ENCODE data around the gene PPP1R14C. TPM values are rescaled to one million over a fixed set of nuclear protein-coding genes. Genes with fewer than 3 reads are reported as not detected.

PPP1R14C gene
- total and polyA plus RNA-seq, 2 of the 13 experiments (the other 11 are each of a cell fraction or from before 2014, with no cell fraction given), result not detected

DNA sequence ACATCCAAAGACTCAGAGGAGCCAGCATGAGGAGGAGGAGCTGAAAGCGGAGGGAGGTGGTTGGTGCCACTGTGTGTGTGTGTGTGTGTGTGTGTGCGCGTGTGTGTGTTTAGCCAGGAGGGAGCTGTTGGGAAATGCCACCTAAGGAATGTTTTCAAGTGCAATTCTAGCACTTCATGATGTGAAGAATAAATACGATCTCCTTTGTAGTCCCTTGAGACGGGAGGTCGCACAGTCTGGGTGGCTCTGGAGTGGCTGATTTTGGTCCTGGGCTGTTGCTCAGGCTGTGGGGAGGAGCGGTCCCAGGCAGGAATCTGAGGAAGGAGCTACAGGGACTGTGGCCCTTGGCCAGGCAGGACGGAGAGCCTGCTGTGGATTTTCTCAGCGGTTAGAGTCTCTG, 93.7 kb downstream of the PPP1R14C start (continued):
- no peak for TF ChIP-seq KDM2A (CRISPR knock-in tag; IDR thresholded peaks at IDR 0.05; ENCODE audit: borderline replicate concordance, low read depth)
- no peak for TF ChIP-seq KMT2B (CRISPR knock-in tag; IDR thresholded peaks at IDR 0.05)
- TF ChIP-seq ZNF784 (CRISPR knock-in tag; IDR thresholded peaks at IDR 0.05; ENCODE audit: borderline replicate concordance), result no peak
- no peak for TF ChIP-seq SP5 (CRISPR knock-in tag; IDR thresholded peaks at IDR 0.05; ENCODE audit: borderline replicate concordance, low read depth)
- TF ChIP-seq SP4 (CRISPR knock-in tag; IDR thresholded peaks at IDR 0.05), result no peak
- no peak for TF ChIP-seq ZFP41 (CRISPR knock-in tag; IDR thresholded peaks at IDR 0.05; ENCODE audit: borderline replicate concordance)
- TF ChIP-seq ZNF703 (CRISPR knock-in tag; IDR thresholded peaks at IDR 0.05; ENCODE audit: borderline replicate concordance), result no peak
- TF ChIP-seq, protein P1, sequence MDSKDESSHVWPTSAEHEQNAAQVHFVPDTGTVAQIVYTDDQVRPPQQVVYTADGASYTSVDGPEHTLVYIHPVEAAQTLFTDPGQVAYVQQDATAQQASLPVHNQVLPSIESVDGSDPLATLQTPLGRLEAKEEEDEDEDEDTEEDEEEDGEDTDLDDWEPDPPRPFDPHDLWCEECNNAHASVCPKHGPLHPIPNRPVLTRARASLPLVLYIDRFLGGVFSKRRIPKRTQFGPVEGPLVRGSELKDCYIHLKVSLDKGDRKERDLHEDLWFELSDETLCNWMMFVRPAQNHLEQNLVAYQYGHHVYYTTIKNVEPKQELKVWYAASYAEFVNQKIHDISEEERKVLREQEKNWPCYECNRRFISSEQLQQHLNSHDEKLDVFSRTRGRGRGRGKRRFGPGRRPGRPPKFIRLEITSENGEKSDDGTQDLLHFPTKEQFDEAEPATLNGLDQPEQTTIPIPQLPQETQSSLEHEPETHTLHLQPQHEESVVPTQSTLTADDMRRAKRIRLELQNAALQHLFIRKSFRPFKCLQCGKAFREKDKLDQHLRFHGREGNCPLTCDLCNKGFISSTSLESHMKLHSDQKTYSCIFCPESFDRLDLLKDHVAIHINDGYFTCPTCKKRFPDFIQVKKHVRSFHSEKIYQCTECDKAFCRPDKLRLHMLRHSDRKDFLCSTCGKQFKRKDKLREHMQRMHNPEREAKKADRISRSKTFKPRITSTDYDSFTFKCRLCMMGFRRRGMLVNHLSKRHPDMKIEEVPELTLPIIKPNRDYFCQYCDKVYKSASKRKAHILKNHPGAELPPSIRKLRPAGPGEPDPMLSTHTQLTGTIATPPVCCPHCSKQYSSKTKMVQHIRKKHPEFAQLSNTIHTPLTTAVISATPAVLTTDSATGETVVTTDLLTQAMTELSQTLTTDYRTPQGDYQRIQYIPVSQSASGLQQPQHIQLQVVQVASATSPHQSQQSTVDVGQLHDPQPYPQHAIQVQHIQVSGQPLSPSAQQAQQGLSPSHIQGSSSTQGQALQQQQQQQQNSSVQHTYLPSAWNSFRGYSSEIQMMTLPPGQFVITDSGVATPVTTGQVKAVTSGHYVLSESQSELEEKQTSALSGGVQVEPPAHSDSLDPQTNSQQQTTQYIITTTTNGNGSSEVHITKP (CRISPR knock-in tag; IDR thresholded peaks at IDR 0.05; ENCODE audit: low read depth), result no peak
- TF ChIP-seq, protein P2, sequence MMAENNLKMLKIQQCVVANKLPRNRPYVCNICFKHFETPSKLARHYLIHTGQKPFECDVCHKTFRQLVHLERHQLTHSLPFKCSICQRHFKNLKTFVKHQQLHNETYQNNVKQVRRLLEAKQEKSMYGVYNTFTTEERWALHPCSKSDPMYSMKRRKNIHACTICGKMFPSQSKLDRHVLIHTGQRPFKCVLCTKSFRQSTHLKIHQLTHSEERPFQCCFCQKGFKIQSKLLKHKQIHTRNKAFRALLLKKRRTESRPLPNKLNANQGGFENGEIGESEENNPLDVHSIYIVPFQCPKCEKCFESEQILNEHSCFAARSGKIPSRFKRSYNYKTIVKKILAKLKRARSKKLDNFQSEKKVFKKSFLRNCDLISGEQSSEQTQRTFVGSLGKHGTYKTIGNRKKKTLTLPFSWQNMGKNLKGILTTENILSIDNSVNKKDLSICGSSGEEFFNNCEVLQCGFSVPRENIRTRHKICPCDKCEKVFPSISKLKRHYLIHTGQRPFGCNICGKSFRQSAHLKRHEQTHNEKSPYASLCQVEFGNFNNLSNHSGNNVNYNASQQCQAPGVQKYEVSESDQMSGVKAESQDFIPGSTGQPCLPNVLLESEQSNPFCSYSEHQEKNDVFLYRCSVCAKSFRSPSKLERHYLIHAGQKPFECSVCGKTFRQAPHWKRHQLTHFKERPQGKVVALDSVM (CRISPR knock-in tag; IDR thresholded peaks at IDR 0.05), result no peak
- TF ChIP-seq, protein P3, sequence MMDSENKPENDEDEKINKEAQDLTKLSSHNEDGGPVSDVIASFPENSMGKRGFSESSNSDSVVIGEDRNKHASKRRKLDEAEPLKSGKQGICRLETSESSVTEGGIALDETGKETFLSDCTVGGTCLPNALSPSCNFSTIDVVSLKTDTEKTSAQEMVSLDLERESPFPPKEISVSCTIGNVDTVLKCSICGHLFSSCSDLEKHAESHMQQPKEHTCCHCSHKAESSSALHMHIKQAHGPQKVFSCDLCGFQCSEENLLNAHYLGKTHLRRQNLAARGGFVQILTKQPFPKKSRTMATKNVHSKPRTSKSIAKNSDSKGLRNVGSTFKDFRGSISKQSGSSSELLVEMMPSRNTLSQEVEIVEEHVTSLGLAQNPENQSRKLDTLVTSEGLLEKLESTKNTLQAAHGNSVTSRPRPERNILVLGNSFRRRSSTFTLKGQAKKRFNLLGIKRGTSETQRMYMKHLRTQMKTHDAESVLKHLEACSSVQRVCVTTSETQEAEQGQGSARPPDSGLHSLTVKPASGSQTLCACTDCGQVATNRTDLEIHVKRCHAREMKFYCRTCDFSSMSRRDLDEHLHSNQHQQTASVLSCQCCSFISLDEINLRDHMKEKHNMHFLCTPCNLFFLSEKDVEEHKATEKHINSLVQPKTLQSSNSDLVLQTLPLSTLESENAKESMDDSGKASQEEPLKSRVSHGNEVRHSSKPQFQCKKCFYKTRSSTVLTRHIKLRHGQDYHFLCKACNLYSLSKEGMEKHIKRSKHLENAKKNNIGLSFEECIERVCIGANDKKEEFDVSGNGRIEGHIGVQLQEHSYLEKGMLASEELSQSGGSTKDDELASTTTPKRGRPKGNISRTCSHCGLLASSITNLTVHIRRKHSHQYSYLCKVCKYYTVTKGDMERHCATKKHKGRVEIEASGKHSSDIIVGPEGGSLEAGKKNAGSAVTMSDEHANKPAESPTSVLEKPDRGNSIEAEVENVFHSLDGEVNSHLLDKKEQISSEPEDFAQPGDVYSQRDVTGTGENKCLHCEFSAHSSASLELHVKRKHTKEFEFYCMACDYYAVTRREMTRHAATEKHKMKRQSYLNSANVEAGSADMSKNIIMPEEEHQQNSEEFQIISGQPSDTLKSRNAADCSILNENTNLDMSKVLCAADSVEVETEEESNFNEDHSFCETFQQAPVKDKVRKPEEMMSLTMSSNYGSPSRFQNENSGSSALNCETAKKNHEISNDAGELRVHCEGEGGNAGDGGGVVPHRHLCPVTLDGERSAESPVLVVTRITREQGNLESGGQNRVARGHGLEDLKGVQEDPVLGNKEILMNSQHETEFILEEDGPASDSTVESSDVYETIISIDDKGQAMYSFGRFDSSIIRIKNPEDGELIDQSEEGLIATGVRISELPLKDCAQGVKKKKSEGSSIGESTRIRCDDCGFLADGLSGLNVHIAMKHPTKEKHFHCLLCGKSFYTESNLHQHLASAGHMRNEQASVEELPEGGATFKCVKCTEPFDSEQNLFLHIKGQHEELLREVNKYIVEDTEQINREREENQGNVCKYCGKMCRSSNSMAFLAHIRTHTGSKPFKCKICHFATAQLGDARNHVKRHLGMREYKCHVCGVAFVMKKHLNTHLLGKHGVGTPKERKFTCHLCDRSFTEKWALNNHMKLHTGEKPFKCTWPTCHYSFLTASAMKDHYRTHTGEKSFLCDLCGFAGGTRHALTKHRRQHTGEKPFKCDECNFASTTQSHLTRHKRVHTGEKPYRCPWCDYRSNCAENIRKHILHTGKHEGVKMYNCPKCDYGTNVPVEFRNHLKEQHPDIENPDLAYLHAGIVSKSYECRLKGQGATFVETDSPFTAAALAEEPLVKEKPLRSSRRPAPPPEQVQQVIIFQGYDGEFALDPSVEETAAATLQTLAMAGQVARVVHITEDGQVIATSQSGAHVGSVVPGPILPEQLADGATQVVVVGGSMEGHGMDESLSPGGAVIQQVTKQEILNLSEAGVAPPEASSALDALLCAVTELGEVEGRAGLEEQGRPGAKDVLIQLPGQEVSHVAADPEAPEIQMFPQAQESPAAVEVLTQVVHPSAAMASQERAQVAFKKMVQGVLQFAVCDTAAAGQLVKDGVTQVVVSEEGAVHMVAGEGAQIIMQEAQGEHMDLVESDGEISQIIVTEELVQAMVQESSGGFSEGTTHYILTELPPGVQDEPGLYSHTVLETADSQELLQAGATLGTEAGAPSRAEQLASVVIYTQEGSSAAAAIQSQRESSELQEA (CRISPR knock-in tag; IDR thresholded peaks at IDR 0.05; ENCODE audit: not compliant biosample characterization), result no peak
- no peak for TF ChIP-seq BHLHE40 (IDR thresholded peaks at IDR 0.05; ENCODE audit: low read length)

Data from HepG2 (cell line).